Trophoblast cell (in vitro differentiated cells and primary cell): ENCODE data around the gene ABCB4. TPM values are rescaled to one million over a fixed set of nuclear protein-coding genes. Genes with fewer than 3 reads are reported as not detected.

Experiments
- DNase-seq, 2 donors: peaks; one replicate each; pipeline ENCODE4 v3.0.0-alpha.2; 2016
- H2AFZ ChIP-seq: 2 replicates; pipeline ENCODE4 v1.6.1; 2013; ENCODE audit warnings: low read length, moderate library complexity, mild to moderate bottlenecking; ENCODE audit not compliant: insufficient read depth, poor library complexity
- H2AK5ac ChIP-seq: 2 replicates; pipeline ENCODE4 v1.6.1; 2013; ENCODE audit warnings: mild to moderate bottlenecking, low read length
- H2BK120ac ChIP-seq: 2 replicates; pipeline ENCODE4 v1.6.1; 2013; ENCODE audit warnings: low read length, mild to moderate bottlenecking, moderate library complexity; ENCODE audit not compliant: insufficient read depth, poor library complexity
- H2BK12ac ChIP-seq: 2 replicates; pipeline ENCODE4 v1.6.1; 2013; ENCODE audit warnings: mild to moderate bottlenecking, low read length, moderate library complexity
- H2BK5ac ChIP-seq: 2 replicates; pipeline ENCODE4 v1.6.1; 2013; ENCODE audit warnings: low read length, low read depth, moderate library complexity, mild to moderate bottlenecking; ENCODE audit not compliant: poor library complexity
- H3K14ac ChIP-seq: 2 replicates; pipeline ENCODE4 v1.6.1; 2013; ENCODE audit warnings: mild to moderate bottlenecking, low read length
- H3K18ac ChIP-seq: 2 replicates; pipeline ENCODE4 v1.6.1; 2013; ENCODE audit warnings: mild to moderate bottlenecking, low read length
- H3K23ac ChIP-seq: 2 replicates; pipeline ENCODE4 v1.6.1; 2013; ENCODE audit warnings: low read length
- H3K27ac ChIP-seq: 2 replicates; pipeline ENCODE4 v1.5.1; 2013; ENCODE audit warnings: low read depth, mild to moderate bottlenecking, inconsistent platforms, low read length, moderate library complexity
- H3K27me3 ChIP-seq: 2 replicates; pipeline ENCODE4 v1.6.1; 2013; ENCODE audit warnings: inconsistent platforms, mild to moderate bottlenecking, low read length, moderate library complexity; ENCODE audit not compliant: insufficient read depth
- H3K36me3 ChIP-seq, 2 experiments: 1 replicate in 1 of 2; 2 replicates in 1 of 2; pipeline ENCODE4 v1.6.1; 2013; ENCODE audit warnings: low read length in 2 of 2, mild to moderate bottlenecking in 2 of 2, moderate library complexity in 1 of 2; ENCODE audit not compliant: insufficient read depth in 2 of 2, control insufficient read depth in 1 of 2
- H3K4ac ChIP-seq: 2 replicates; pipeline ENCODE4 v1.6.1; 2013; ENCODE audit warnings: low read depth, mild to moderate bottlenecking, low read length, moderate library complexity
- H3K4me1 ChIP-seq, 2 experiments: 1 replicate in 1 of 2; 2 replicates in 1 of 2; pipeline ENCODE4 v1.6.1; 2013; ENCODE audit warnings: low read length in 2 of 2, mild to moderate bottlenecking in 2 of 2, moderate library complexity in 1 of 2; ENCODE audit not compliant: insufficient read depth in 2 of 2, control insufficient read depth in 1 of 2
- H3K4me2 ChIP-seq: 2 replicates; pipeline ENCODE4 v1.6.1; 2013; ENCODE audit warnings: inconsistent platforms, mild to moderate bottlenecking, low read length, moderate library complexity
- H3K4me3 ChIP-seq: 2 replicates; pipeline ENCODE4 v1.5.1; 2013; ENCODE audit warnings: mild to moderate bottlenecking, low read depth, low read length, inconsistent platforms
- H3K79me1 ChIP-seq: one replicate; pipeline ENCODE4 v1.6.1; 2013; ENCODE audit warnings: low read length
- H3K79me2 ChIP-seq: 2 replicates; pipeline ENCODE4 v1.6.1; 2013; ENCODE audit warnings: low read length, mild to moderate bottlenecking; ENCODE audit not compliant: control insufficient read depth, insufficient read depth, poor library complexity
- H3K9ac ChIP-seq: 2 replicates; pipeline ENCODE4 v1.6.1; 2013; ENCODE audit warnings: mild to moderate bottlenecking, low read length
- H3K9me3 ChIP-seq: 2 replicates; pipeline ENCODE4 v1.6.1; 2013; ENCODE audit warnings: low read depth, mild to moderate bottlenecking, control low read depth, inconsistent platforms, low read length; ENCODE audit not compliant: insufficient read depth
- H4K12ac ChIP-seq: 2 replicates; pipeline ENCODE4 v1.6.1; 2013; ENCODE audit warnings: low read depth, mild to moderate bottlenecking, low read length, moderate library complexity
- H4K8ac ChIP-seq: 2 replicates; pipeline ENCODE4 v1.6.1; 2013; ENCODE audit warnings: low read depth, mild to moderate bottlenecking, low read length, moderate library complexity
- H4K91ac ChIP-seq: one replicate; pipeline ENCODE4 v1.6.1; 2013; ENCODE audit warnings: low read depth, mild to moderate bottlenecking, low read length, moderate library complexity
- WGBS: extraction: QIAGEN DNeasy Blood & Tissue Kit; methylation state at CpG from one replicate; pipeline ENCODE4 v1.1.7; 2013; ENCODE audit warnings: missing lambda C conversion rate; ENCODE audit not compliant: insufficient read length, insufficient coverage; ENCODE audit errors: extremely low coverage; 5-methylcytosine and 5-hydroxymethylcytosine counted together
- polyA plus RNA-seq: library from polyadenylated mRNA; stranded (reverse); fragments of 200-250 nt; gene quantifications from 2 replicates; pipeline ENCODE4 v1.2.3, GENCODE V29; 2013

The ABCB4 gene
- 0.03 and 0.10 TPM in 2 replicates for polyA plus RNA-seq

DNA sequence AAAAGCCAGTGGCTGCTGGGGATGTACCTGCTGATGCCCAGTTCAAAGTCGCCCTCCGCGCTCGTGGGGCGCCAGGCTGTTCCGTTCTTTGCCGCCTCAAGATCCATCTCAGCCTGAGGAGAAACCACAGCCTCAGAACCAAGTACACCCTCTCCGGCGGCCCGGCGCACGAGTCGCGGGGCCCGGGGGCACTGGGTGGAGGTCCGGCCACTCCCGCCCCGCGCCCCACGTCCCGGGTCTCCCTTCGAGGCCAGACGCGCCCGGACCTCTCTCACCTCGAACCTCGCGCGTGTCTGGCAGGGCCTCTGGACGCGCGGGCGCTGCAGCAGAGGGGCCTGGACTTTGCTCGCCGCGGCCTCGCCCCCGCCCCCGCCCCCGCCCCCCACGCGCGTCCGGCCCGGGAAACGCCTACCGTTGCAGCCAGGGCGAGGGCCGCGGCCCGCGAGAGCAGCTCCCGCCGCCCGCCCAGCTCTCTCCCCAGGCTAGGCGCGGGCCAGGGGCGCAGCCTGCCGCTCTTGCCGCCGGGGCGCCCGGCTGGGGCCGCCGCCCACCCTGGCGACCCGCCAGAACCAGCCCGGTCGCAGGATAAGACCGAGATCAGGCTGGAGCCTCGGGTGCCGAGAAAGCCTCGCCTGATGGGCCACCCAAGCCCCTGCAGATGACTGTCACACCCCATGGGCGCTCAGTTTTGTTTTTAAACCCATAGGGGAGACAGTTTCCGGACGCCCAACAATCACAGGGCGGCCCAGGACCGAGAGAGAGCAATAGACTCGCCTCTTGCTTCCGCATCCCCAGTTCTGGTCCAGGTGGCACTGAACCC, at the start of gene ABCB4:
ABCB4 (minus strand) TSS at position 322 of the 820 bp plus-strand sequence; CDS start at position 107, 215 bp downstream.
- H4K12ac ChIP-seq, result no peak within 1 kb of the TSS
- H3K27me3 ChIP-seq, result peaks cover 15% of the 10 kb centered on the region
- no peaks in the 10 kb centered on the region for H3K36me3 ChIP-seq
- no peak within 1 kb of the TSS for H2AK5ac ChIP-seq
- peak within 1 kb of the TSS; percentile 86 for H3K4me2 ChIP-seq
- no peak within 1 kb of the TSS for H3K14ac ChIP-seq
- H2BK12ac ChIP-seq, result no peak within 1 kb of the TSS
- no CpG with 5 or more reads among the region's 80 CpGs for WGBS
- H3K18ac ChIP-seq, result no peak within 1 kb of the TSS
- H3K9me3 ChIP-seq, result no peaks in the 10 kb centered on the region
- no peak within 1 kb of the TSS for H2BK5ac ChIP-seq
- peak within 1 kb of the TSS; percentile 63 for H3K4me3 ChIP-seq
- no peaks in the 10 kb centered on the region for H3K79me1 ChIP-seq
- no peak within 1 kb of the TSS for H4K91ac ChIP-seq
- H3K27ac ChIP-seq, result no peak within 1 kb of the TSS
- H4K8ac ChIP-seq, result no peak within 1 kb of the TSS
- peaks cover 4% of the 10 kb centered on the region in 2 experiments for H3K4me1 ChIP-seq
- no peak for DNase-seq
- H2BK120ac ChIP-seq, result no peak within 1 kb of the TSS
- no peak within 1 kb of the TSS for H3K4ac ChIP-seq
- H3K79me2 ChIP-seq, result no peaks in the 10 kb centered on the region
- no peak within 1 kb of the TSS for H2AFZ ChIP-seq
- no peak within 1 kb of the TSS for H3K9ac ChIP-seq
- no peak within 1 kb of the TSS for H3K23ac ChIP-seq

DNA sequence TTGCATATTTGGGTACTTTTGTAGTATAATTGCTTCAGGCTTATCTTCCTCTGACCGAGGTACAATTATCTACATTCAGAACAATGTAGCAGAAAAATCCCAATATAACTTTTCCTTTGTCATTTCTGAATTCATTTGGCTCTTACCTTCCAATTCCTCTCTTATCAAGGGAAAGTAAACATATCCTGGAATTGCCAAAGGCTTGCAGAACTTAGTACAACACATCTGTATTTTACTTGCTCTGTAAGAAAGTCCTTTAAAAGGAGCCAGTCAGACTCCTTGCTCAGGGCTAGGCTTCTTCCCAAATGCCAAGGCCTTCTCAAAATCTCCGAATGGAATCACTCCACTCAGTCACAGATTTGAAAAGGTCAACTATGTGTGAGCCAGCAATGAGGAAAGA, 43.3 kb upstream of the ABCB4 start:
- H3K9ac ChIP-seq, result no peak overlapping the region
- no peak overlapping the region for H3K23ac ChIP-seq
- H3K4me3 ChIP-seq, result no peak overlapping the region
- H2BK12ac ChIP-seq, result no peak overlapping the region
- no peaks in the 10 kb centered on the region for H3K79me2 ChIP-seq
- H3K9me3 ChIP-seq, result no peaks in the 10 kb centered on the region
- no peak overlapping the region for H4K91ac ChIP-seq
- no peak overlapping the region for H2BK5ac ChIP-seq
- H3K18ac ChIP-seq, result no peak overlapping the region
- WGBS, result no CpG with 5 or more reads among the region's 2 CpGs
- H3K36me3 ChIP-seq, result no peaks in the 10 kb centered on the region
- no peak overlapping the region for H2AK5ac ChIP-seq
- no peak overlapping the region for H3K14ac ChIP-seq
- no peak overlapping the region for H4K8ac ChIP-seq
- H3K4ac ChIP-seq, result no peak overlapping the region
- H3K27me3 ChIP-seq, result no peaks in the 10 kb centered on the region
- H3K27ac ChIP-seq, result no peak overlapping the region
- DNase-seq, result no peak
- H4K12ac ChIP-seq, result no peak overlapping the region
- no peak overlapping the region for H2BK120ac ChIP-seq
- no peak overlapping the region for H3K4me2 ChIP-seq
- H3K79me1 ChIP-seq, result no peaks in the 10 kb centered on the region
- H3K4me1 ChIP-seq, result no peaks in the 10 kb centered on the region
- H2AFZ ChIP-seq, result no peak overlapping the region

DNA sequence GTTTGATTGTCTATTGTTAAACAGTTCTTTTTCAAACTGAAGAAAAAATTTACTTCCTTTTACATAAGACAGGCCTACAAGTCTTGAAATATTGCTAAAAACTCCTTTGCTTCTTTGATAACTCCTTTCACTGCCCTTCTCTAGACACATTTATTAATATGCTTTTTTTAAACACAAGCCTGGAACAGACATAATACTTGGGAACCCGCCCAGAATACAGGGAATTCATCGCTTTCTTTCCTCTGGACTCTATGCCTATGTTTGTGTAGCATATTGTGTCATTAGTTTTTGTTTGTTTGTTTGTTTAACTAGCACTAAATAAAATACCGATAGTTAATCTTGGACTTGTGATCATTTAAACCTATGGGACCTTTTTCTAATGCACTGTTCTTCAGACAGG, 42.4 kb upstream of the ABCB4 start:
- Histone ChIP-seq H3K4me1 (no peaks in the 10 kb centered on the region), H3K4ac (no peak overlapping the region), H3K79me1 (no peaks in the 10 kb centered on the region), H3K27me3 (no peaks in the 10 kb centered on the region), H2AK5ac (no peak overlapping the region), H4K8ac (no peak overlapping the region), H4K12ac (no peak overlapping the region), H3K23ac (no peak overlapping the region), H3K14ac (no peak overlapping the region), H2AFZ (no peak overlapping the region), H2BK120ac (no peak overlapping the region), H3K79me2 (no peaks in the 10 kb centered on the region), H3K4me2 (no peak overlapping the region), H3K36me3 (no peaks in the 10 kb centered on the region), H2BK12ac (no peak overlapping the region), H3K27ac (no peak overlapping the region), H3K18ac (no peak overlapping the region), H3K9ac (no peak overlapping the region), H3K4me3 (no peak overlapping the region), H2BK5ac (no peak overlapping the region), H3K9me3 (no peaks in the 10 kb centered on the region), H4K91ac (no peak overlapping the region)
- no CpG with 5 or more reads among the region's 3 CpGs for WGBS
- DNase-seq, result no peak

DNA sequence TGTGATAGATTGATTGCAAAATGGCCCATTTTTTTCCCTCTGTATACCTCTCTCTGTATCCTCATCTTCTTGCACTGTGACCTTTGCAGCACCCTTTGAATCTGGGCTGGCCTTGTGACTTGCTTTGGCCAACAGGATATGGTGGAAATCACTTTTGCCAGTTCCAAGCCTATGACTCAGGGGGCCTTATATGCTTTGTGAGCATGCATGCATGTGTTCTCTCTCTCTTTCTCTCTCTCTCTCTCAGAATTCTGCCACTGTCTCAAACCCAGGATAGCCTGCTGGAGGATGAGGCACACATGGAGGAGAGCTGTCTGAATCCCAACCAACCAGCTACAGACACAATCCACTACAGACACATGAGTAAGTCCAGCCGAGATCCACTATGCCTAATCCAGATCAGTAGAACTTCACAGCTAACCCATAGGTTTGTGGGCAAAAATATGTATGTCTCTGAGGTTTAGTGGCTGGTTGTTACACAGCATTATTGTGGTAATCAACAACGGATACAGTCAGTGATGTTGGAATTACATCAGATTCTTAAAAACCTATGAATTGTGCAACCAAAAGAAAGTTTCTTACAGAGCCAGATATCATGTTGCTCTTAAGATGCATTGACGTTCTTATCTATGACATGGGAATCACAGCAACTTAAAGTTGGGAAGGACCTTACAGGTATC, 41.8 kb upstream of the ABCB4 start:
- Histone ChIP-seq H3K36me3 (no peaks in the 10 kb centered on the region), H3K79me1 (no peaks in the 10 kb centered on the region), H3K79me2 (no peaks in the 10 kb centered on the region), H4K8ac (no peak overlapping the region), H4K91ac (no peak overlapping the region), H3K14ac (no peak overlapping the region), H3K9me3 (no peaks in the 10 kb centered on the region), H3K4me1 (no peaks in the 10 kb centered on the region), H2BK12ac (no peak overlapping the region), H3K27me3 (no peaks in the 10 kb centered on the region), H3K4ac (no peak overlapping the region), H3K23ac (no peak overlapping the region), H2AK5ac (no peak overlapping the region), H2BK120ac (no peak overlapping the region), H2BK5ac (no peak overlapping the region), H2AFZ (no peak overlapping the region), H3K4me2 (no peak overlapping the region), H4K12ac (no peak overlapping the region), H3K4me3 (no peak overlapping the region), H3K9ac (no peak overlapping the region), H3K27ac (no peak overlapping the region), H3K18ac (no peak overlapping the region)
- no peak for DNase-seq
- WGBS, result no CpG with 5 or more reads among the region's 3 CpGs
